ENCODE results near the gene FBXW11.

DNA sequence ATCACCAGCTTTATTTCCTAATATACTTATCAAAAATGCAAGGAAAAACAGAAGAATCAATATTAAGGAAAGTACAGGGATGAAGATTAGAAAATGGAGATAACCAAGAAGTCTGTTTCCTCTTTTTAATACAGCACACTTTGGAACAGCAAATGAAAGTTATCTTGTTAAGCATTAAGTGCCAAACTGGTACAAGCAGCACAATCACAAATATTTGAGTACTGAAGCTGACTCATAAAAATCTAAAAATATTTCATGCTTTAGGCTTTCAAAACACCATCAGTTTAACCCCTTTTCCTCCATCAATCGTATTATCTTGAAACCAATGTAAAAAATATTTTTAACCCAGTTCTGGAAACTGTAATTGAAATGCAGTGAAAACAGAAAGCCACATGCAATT is 2.7 kb downstream of the FBXW11 start:
- TF ChIP-seq SUZ12 (IDR thresholded peaks at IDR 0.05) (no peak), BHLHE40 (IDR thresholded peaks at IDR 0.05; ENCODE audit: borderline replicate concordance) (no peak), CTBP1 (IDR thresholded peaks at IDR 0.05; ENCODE audit: borderline replicate concordance) (no peak), FOXA1 (IDR thresholded peaks at IDR 0.05) (no peak), SP1 (IDR thresholded peaks at IDR 0.05) (no peak)
